Stomach smooth muscle (tissue), 2 donors: ENCODE measurements around the gene CCND2.
A peak's percentile ranks its signal among the peaks of the same experiment; 100 is the strongest.

Source experiments
- H3K27ac ChIP-seq: one replicate; pipeline ENCODE4 v1.7.0; 2013; ENCODE audit warnings: mild to moderate bottlenecking, low read length, inconsistent platforms
- H3K27me3 ChIP-seq, 2 donors: one replicate each; pipeline ENCODE4 v1.7.0; 2013; ENCODE audit warnings: low read length in 2 of 2; ENCODE audit not compliant: insufficient read depth in 2 of 2, control insufficient read depth in 1 of 2
- H3K36me3 ChIP-seq, 2 donors: one replicate each; pipeline ENCODE4 v1.7.0; 2013; ENCODE audit warnings: low read length in 2 of 2; ENCODE audit not compliant: control insufficient read depth in 2 of 2, insufficient read depth in 2 of 2
- H3K4me1 ChIP-seq: one replicate; pipeline ENCODE4 v1.7.0; 2013; ENCODE audit warnings: low read length; ENCODE audit not compliant: control insufficient read depth, insufficient read depth
- H3K4me3 ChIP-seq, 2 donors: one replicate each; pipeline ENCODE4 v1.7.0; 2013; ENCODE audit warnings: low read length in 2 of 2
- H3K9ac ChIP-seq, 2 donors: one replicate each; pipeline ENCODE4 v1.7.0; 2013; ENCODE audit warnings: low read length in 2 of 2, mild to moderate bottlenecking in 1 of 2
- H3K9me3 ChIP-seq, 2 donors: one replicate each; pipeline ENCODE4 v1.7.0; 2013; ENCODE audit warnings: low read length in 2 of 2; ENCODE audit not compliant: control insufficient read depth in 2 of 2
- donor health status: healthy.
- donor health status: Pancreatic carcinoma.

CCND2 gene

GRCh38 chr12:4273652-4274395, at the start of gene CCND2:
Gene CCND2 (plus strand): TSS chr12:4273762. CDS start chr12:4274041, 279 bp downstream.
- Histone ChIP-seq H3K27ac (peak within 1 kb of the TSS; percentile 92), H3K36me3 (peaks cover 9 to 15% of the 10 kb centered on the region in 2 donors), H3K27me3 (no peaks in the 10 kb centered on the region), H3K4me1 (peaks cover 62% of the 10 kb centered on the region), H3K9me3 (no peaks in the 10 kb centered on the region), H3K4me3 (peak within 1 kb of the TSS; percentile 98), H3K9ac (peak within 1 kb of the TSS; percentile 96 to 99)

- H3K4me1 ChIP-seq: no peaks in the 10 kb centered on the region
- no peaks in the 10 kb centered on the region for H3K36me3 ChIP-seq
- no peaks in the 10 kb centered on the region for H3K9me3 ChIP-seq
- H3K9ac ChIP-seq: no peak overlapping the region
- H3K27me3 ChIP-seq: peaks cover 4% of the 10 kb centered on the region in 2 donors
- no peak overlapping the region for H3K27ac ChIP-seq
- H3K4me3 ChIP-seq: no peak overlapping the region
Measured at GRCh38 chr12:4224206-4224889, 49.2 kb upstream of the CCND2 start.

GRCh38 chr12:4225571-4225970, 48.0 kb upstream of the CCND2 start:
- Histone ChIP-seq H3K4me1 (no peaks in the 10 kb centered on the region), H3K9me3 (no peaks in the 10 kb centered on the region), H3K9ac (no peak overlapping the region), H3K4me3 (no peak overlapping the region), H3K27me3 (peaks cover 4% of the 10 kb centered on the region in 2 donors), H3K27ac (no peak overlapping the region), H3K36me3 (no peaks in the 10 kb centered on the region)

DNA sequence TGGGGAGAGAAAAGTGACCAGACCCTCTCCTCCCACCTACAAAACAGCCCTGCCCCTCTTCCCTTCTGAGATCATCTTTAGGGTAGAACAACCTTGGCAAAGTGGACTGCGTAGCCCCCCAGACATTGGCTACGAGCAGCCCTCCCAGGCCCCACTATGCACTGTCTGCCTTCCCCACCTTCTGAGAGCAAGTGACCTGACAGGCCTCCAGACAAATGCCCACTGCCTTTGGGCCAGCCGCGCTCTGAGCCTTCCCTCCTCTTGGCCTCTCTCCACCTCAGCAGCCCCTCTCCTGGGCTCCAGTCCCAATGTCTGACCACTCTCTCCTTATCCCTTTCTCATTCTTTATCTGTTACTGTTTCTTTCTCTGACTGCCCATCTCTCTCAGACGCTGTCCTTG, 46.5 kb upstream of the CCND2 start:
- Histone ChIP-seq H3K9ac (no peak overlapping the region), H3K36me3 (no peaks in the 10 kb centered on the region), H3K27me3 (peaks cover 4% of the 10 kb centered on the region in 2 donors), H3K27ac (no peak overlapping the region), H3K4me3 (no peak overlapping the region), H3K4me1 (no peaks in the 10 kb centered on the region), H3K9me3 (no peaks in the 10 kb centered on the region)

GRCh38 chr12:4228122-4228580, 45.4 kb upstream of the CCND2 start:
- Histone ChIP-seq H3K36me3 (no peaks in the 10 kb centered on the region), H3K27me3 (peaks cover 4 to 6% of the 10 kb centered on the region in 2 donors), H3K4me1 (no peaks in the 10 kb centered on the region), H3K9ac (no peak overlapping the region), H3K9me3 (no peaks in the 10 kb centered on the region), H3K27ac (no peak overlapping the region), H3K4me3 (no peak overlapping the region)

DNA sequence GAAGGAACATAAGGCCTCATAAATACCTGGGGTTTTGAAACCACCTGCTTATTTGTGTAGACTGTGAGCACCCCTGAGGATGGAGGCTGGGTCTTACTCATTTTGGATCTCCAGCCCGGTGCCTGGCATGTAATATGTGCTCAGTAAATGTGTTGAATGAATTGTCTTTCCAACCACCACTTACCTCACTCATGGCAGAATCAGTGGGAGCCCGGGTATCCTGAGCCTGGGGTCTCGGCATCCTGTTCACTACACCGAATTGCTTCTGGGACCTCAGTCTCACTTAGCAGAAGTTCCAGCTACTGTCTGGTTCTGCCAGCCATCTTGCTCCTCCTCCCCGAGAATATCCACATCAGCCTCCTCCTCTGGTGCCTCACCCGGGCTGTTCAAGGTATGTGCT, 43.0 kb upstream of the CCND2 start:
- H3K27ac ChIP-seq: no peak overlapping the region
- H3K36me3 ChIP-seq: no peaks in the 10 kb centered on the region
- no peaks in the 10 kb centered on the region for H3K4me1 ChIP-seq
- H3K9ac ChIP-seq: no peak overlapping the region
- H3K4me3 ChIP-seq: no peak overlapping the region
- no peaks in the 10 kb centered on the region for H3K9me3 ChIP-seq
- H3K27me3 ChIP-seq: peaks cover 0 to 2% of the 10 kb centered on the region in 2 donors

DNA sequence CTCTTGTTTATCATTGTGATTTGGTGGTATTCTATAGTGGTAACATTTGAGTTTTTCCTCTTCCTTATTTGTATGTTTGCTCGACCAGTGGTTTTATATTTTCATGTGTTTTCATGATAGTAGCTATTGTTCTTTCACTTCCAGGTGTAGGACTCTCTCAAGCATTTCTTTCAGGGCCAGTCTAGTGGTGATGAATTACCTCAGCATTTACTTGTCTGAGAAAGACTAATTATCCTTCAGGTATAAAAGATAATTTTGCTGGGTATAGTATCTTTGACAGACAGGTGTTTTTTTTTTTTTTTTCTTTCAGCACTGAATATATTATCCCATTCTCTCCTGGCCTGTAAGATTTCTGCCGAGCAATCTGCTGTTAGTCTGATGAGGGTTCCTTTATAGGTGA, 35.0 kb upstream of the CCND2 start:
- no peak overlapping the region for H3K9ac ChIP-seq
- H3K27me3 ChIP-seq: peaks cover 2 to 11% of the 10 kb centered on the region in 2 donors
- H3K36me3 ChIP-seq: no peaks in the 10 kb centered on the region
- peaks cover 0 to 3% of the 10 kb centered on the region in 2 donors for H3K9me3 ChIP-seq
- no peak overlapping the region for H3K27ac ChIP-seq
- no peaks in the 10 kb centered on the region for H3K4me1 ChIP-seq
- no peak overlapping the region for H3K4me3 ChIP-seq

DNA sequence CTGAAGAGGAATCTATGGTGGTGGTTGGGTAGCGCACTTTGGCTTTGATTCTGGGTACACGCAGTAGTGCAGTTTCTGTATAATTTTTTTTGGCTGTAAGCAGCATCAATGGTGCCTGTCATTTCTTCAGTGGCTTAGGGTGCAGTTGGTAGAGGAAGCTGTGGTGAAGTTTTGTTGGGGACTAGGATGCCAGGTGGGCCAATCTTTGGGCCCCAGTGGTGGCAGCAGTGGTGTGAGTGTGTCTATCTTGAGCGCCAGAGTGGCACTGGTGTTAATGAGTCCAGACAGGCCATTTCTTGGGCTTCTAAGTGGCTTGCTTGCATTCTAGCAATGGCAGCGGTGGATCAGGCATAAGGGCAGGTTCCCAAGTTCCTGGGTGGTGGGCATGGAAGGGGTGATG, 33.8 kb upstream of the CCND2 start:
- Histone ChIP-seq H3K9ac (no peak overlapping the region), H3K36me3 (no peaks in the 10 kb centered on the region), H3K9me3 (peaks cover 0 to 3% of the 10 kb centered on the region in 2 donors), H3K4me1 (no peaks in the 10 kb centered on the region), H3K27me3 (peaks cover 6 to 11% of the 10 kb centered on the region in 2 donors), H3K4me3 (no peak overlapping the region), H3K27ac (no peak overlapping the region)

- H3K4me1 ChIP-seq: no peaks in the 10 kb centered on the region
- H3K9ac ChIP-seq: no peak overlapping the region
- no peak overlapping the region for H3K27ac ChIP-seq
- no peak overlapping the region for H3K4me3 ChIP-seq
- no peaks in the 10 kb centered on the region for H3K36me3 ChIP-seq
- peaks cover 0 to 3% of the 10 kb centered on the region in 2 donors for H3K9me3 ChIP-seq
- peaks cover 6 to 11% of the 10 kb centered on the region in 2 donors for H3K27me3 ChIP-seq
Measured at GRCh38 chr12:4240161-4240783, 33.3 kb upstream of the CCND2 start.

GRCh38 chr12:4240981-4241380, 32.6 kb upstream of the CCND2 start:
- Histone ChIP-seq H3K36me3 (no peaks in the 10 kb centered on the region), H3K9me3 (peaks cover 0 to 3% of the 10 kb centered on the region in 2 donors), H3K27me3 (peaks cover 6 to 11% of the 10 kb centered on the region in 2 donors), H3K27ac (no peak overlapping the region), H3K4me3 (no peak overlapping the region), H3K9ac (no peak overlapping the region), H3K4me1 (no peaks in the 10 kb centered on the region)
